Tongue (tissue), 2 donors: Measurements from ENCODE around the gene GATA2. TPM values are rescaled to one million over a fixed set of nuclear protein-coding genes. Genes with fewer than 3 reads are reported as not detected.
A peak's percentile ranks its signal among the peaks of the same experiment; 100 is the strongest.

ENCODE experiments used
- DNase-seq: peaks from one replicate; pipeline ENCODE4 v3.0.0-alpha.2; 2015
- total RNA-seq: library from RNA; depleted of rRNA; stranded (reverse); fragments of >200 nt; gene quantifications from one replicate; pipeline ENCODE4 v1.2.3, GENCODE V29; 2014

The GATA2 gene
- total RNA-seq, 1 donor from 2014 or later = 6.3 TPM

DNA sequence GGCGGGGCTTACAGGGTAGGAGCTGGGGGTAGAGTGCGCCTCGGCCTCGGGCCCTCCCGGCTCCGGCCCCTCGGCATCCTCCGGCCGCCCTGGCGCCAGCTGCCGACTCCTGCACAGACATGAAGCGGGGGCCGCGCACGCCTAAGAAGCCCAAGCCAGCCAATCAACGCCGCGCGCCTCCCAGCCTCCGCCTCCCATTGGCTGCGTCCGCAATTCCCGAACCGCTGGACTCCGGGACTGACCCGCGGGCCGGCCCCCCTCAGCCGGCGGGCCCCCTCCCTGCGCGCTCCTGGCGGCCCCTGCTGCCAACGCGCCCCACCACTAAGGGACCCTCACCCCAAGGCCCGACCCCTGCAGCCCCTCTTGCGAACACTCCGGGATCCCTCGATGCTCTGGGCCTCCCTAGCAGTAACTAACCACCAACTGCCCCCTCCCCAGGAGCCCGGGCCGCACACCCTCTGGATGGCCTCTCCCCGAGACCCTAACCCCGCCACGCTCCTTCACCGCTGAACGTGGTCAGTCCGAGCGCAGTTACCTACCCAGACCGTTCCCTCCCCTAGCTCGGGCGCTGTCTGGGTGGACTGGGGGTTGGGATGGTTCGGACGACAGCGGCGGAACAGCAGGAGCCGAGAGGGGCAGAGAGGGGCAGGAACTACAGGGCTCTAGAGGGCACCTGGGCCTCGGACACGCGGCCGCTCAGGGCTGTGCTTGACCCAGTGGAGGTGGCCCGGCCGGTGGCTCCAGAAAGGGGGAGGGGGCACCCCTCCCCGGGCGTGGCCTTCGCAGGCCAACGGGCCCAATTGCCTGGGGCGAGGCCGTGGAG lies 5.0 kb downstream of the GATA2 start:
- DNase-seq = peak; percentile 91

- no peak for DNase-seq
Observed at GRCh38 chr3:128487538-128487812, 5.5 kb downstream of the GATA2 start.

GRCh38 chr3:128486681-128487537 lies 6.1 kb downstream of the GATA2 start:
- peak; percentile 37 for DNase-seq

- DNase-seq = no peak
Observed at GRCh38 chr3:128486205-128486628, 6.8 kb downstream of the GATA2 start.

DNA sequence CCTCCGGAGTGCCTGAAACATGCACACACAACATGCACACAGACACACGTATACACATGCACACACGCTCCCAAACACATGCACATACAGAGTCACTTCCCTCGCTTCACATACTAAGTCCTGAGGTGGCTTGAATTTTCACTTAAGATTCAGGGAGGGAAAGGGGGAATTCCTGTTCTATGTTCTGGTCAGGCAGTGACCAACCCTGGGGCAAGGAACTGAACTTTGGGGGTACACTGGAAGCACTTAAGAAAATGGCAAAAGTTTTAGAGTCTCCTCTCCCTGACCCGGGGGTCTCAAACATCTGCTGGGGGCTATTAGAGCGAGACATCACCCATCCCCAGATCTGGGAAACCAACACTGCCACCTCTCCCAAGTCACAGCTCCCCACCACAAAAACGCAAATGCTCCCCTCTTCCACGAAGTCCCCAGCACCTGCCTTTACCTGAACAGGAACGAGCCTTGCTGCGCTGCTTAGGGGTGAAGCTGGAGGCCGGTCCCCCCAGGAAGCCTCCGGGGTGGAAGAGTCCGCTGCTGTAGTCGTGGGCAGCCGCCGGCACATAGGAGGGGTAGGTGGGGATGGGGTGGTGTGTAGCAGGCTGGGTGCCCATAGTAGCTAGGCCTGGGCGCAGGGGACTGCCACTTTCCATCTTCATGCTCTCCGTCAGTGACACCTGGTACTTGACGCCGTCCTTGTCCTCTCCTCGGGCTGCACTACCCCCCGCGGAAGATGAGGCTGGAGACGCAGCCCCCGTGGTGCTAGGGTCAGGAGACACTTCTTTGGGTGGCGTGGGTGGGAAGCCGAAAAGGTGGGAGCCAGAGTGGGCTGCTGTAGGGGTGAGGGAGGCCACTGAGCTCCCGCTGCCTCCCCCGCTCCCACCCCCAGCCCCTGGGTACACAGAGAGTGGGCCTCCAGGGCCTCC lies 7.5 kb downstream of the GATA2 start:
- DNase-seq = no peak

DNA sequence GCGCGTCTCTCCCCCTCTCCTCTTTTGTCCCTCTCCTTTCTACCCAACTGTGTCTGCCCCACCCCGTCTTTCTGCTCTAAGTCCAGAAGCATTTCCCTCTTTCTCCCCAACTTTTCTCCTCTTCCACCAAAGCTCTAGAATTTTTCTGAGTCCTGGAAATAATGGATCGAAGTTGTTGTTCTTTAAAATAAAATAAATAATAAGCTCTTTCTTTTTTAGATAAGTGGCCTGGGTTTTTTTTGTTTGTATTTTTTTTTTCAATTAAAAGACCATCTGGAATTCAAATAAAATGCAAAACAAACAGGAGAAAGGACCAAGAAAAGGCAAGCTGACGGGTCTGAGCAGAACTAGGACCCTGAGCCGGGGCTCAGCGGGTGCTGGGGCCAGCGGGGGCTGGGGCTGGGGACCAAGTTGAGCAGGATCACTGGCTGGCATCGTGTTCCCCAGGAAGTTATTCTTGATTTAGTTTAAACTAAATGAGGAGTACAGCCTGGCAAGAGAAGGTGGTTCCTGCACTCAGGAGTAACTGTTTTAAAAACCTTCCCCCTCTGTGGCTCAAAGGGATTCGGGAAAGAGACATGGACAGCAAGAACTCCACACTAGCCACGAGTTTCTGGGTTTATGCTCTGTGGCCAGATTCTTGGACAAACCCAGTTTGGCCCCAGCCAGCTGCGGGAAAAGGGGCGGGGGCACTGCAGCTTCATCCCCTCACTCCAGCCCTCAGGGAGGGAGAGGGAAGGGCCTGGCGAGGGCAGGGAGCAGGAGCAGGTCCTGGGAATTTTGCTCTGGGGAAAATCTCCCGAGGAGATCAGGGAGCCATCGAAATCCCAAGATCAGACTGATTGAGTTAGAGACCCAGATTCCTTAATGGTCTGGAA lies 8.4 kb downstream of the GATA2 start:
- peak; percentile 7 for DNase-seq

DNA sequence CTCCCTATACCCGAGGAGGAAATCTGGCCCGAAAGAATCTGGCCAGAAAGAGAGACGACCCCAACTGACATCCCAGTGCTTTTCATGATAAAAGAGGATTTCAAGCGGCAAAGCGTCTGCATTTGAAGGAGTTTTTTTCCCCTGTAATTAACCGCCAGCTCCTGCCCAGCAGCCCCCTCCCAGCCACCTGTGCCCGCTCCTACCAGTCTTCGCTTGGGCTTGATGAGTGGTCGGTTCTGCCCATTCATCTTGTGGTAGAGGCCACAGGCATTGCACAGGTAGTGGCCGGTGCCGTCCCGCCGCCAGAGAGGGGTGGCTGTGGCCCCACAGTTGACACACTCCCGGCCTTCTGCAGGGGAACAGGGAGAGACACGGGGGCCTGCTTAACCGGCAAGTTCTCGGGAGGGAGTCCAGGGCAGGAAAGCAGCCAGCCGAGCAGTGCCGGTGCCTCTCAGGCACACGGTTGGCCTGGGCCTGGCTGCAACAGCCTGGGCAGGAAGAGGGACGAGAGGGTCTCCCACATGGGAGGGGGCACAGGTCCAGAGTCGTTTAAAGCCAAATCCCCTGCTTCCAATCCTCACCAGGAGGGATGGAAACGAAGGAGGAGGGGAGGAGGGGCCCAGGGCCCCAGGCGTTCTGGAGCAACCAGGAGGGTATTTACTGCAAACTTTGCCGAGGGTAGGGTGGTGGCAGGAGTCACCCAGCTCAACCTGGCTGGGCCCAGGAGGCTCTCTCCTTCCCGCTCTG lies 9.2 kb downstream of the GATA2 start:
- peak; percentile 9 for DNase-seq

DNA sequence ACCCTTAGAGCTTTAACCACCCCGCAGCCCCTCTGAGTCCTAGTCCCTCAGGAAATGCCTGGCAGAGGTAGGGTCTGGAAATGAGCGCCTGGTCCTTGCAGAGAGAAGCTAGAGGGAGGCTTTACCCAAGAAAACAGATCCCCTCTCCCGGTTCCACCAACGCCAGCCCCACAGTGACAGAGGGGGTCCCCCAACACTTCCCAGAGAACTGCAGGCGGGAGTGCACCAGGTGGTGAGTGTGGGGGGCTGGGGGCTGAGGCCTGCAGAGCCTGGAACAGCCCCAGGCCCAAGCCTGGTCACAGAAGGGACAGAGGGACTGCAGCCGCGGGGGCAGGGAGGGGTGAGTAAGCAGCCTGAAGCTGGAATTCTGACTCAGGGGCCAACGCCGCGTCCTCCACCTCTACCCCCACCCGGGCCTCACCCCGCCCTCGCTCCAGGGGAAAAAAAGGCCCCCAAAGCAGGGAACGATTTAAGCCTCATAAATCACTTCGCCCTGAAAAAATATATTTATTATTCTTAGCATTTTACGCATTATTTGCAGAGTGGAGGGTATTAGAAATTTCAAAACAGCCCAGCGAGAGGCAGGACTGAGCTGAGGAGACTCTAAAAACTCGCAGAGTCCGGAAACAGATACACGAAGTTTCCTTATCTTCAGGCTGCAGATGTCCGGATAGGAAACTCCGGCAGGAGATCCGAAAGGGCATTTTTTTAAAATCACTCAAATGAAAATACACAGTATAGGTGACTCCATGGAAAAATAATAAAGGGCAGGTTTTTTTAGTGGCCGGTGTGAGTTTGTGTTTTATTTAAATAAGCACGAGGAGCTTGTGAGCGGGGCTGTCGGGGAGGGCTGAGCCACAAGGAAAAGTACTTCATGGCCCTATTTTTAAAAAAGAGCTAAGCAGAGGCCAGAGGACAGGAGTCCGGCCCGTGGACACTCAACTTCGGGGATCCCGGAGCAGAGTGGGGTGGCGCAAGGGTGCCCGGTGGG lies 10.0 kb downstream of the GATA2 start:
- DNase-seq = peak; percentile 41

DNA sequence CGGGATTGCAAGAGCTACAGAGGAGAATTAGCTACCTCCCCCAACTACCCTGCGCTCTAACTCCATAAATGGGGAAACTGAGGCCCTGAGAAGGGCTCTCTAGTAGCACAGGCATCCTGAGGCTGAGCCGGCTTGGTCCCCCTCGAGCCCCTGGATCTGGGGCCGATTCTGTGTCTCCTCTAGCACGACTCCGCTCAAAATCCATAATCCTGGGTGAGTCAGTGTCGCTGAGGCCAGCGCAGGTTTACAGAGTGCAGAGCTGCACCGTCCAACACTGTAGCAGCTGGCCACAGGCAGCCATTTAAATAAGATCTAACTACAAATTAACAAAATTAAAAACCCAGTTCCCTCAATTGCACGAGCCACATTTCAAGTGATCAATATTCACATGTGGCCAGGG lies 10.8 kb downstream of the GATA2 start:
- DNase-seq = peak; percentile 10

DNA sequence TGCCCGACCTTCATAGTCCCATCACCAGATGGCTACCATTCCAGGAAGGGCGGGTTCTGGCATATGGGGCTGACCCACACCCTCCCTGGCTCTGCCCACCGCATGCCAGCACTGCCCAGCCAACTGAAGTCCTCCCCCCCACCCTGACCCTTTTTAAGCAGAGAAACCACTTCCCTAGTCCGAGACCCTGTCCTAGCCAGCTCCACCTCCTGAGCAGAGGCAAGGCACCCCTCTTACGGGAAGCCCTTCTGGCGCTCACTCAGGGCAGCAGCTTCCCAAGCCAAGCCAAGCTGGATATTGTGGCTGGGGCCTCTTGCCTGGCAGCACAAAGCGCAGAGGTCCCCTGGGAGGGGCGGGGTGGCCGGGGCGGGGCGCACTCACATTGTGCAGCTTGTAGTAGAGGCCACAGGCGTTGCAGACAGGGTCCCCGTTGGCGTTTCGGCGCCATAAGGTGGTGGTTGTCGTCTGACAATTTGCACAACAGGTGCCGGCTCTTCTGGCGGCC lies 11.5 kb downstream of the GATA2 start:
- DNase-seq = peak; percentile 50

GRCh38 chr3:128480717-128481437 lies 12.1 kb downstream of the GATA2 start:
- DNase-seq = no peak

DNA sequence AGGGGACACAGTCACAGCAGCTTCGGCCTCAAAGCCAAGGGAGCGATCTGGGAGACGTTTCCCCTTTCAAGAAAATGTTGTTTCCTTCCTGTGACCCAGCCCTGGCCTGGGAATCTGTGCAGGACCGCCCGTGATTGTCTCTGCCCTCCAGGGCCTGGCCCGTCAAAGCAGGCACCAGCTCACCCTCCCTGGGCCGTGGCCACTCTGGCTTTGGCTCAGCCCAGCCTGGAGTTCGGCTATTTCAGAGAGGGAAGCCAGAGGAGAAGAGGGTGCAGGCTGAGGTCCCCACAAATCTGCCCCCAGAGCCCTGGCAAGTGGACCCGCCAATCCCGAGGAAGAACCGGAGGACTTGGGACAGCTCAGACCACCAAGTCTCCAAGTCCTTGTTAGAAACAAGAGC lies 12.7 kb downstream of the GATA2 start:
- DNase-seq = no peak

GRCh38 chr3:128479558-128480086 lies 13.4 kb downstream of the GATA2 start:
- DNase-seq = no peak

DNA sequence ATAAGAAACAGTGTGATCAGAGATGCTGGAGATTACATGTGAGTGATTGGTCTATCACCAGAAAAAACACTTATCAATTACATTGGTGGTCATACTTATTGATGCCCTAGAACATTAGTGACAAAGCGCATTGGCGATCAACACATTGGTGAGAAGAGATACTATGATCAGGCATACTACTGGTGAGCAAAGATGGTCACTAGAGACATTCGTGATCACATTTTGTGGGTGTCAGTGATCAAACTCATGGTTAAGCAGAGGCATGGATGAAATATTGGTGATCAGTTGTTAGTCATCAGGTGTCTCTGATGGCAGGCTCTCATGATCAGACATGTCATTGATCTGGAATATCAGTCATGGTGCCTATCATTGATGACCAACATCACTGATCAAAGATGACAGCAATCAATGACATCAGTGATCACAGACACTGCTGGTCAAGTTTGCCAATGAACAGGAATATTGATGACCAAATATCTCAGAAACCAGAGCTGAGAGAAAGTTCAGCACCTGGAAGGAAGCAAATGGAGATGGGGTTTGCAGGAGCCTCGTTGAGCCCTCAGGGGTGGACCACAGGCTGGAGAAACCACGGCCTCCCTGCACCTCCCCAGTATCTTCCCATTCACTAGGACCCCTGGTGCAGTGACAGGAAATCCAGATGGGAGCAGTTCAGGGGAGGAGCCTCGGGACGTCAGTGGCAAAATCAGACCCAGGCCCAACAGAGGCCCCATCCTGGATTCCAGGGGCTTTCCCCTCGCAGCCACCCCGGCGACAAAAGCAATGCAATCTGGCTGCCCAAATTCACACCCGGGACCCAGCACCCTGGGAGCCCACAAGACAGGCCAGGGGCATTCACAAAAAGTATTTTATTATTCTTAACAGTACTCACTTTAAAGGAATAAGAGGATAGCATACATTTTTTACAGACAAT lies 14.2 kb downstream of the GATA2 start:
- no peak for DNase-seq

DNA sequence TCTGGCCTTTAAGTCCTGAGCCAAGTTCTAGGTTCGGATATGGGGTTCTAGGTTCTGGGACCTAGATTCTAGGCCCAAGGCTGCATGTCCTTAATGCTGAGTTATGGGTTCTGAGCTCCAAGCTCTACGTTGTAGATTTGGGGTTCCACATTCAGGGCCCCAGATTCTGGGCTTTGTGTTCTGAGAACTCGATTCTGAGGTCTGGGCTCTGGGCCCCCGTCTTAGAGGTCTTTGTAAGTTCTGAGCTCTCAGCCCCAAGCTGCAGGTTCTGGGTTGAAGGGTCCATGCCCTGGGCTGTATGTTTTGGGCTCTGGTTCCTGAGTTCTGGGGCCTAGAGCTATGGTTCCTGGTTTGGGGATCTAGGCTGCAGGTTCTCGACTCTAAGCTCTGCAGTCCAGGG lies 16.3 kb downstream of the GATA2 start:
- DNase-seq = no peak

GRCh38 chr3:128475355-128475754 lies 17.6 kb downstream of the GATA2 start:
- no peak for DNase-seq

DNA sequence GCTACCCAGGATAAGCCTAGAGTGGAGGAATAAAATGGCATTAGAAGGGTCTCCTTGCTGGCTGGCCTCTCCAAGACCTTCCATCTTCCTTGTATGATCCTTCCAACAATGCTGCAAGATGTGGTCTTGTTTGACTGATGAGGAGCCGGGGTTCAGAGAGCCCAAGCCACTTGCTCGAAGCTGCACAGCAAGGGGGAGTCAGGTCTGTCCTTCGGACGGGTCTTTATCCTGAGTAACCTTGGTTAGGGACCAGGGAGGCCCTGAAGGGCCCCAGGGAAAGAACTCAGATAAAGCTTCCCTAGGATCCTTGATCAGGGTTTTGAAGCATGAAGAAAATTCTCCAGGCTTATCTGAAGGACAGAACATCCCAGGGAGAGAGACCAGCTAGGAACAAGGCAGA lies 19.3 kb downstream of the GATA2 start:
- no peak for DNase-seq
